GM23248 (cell line): Measurements from ENCODE around the gene SOSTDC1. TPM values are rescaled to one million over a fixed set of nuclear protein-coding genes. Genes with fewer than 3 reads are reported as not detected.
"Not testable (repeated sequence)": the region's sequence is repeated elsewhere in the genome, so short reads cannot be mapped to it uniquely, and the experiment has no call there.

Experiments
- DNase-seq: peaks from one replicate; pipeline ENCODE4 v3.0.0-alpha.2; 2015
- H2AFZ ChIP-seq: fragments of 200-600 bp; sonication (generic); 2 replicates; pipeline ENCODE4 v1.6.1; 2016; ENCODE audit warnings: antibody characterized with exemption
- H3F3A ChIP-seq: fragments of 200-600 bp; sonication (generic); 2 replicates; pipeline ENCODE4 v1.6.1; 2016; ENCODE audit warnings: mild to moderate bottlenecking, antibody characterized with exemption, mixed run types; ENCODE audit not compliant: insufficient read depth
- H3K27ac ChIP-seq: fragments of 200-600 bp; sonication (generic); 2 replicates; pipeline ENCODE4 v1.5.1; 2016; ENCODE audit warnings: mild to moderate bottlenecking
- H3K27me3 ChIP-seq: fragments of 200-600 bp; sonication (generic); replicated peaks from 2 replicates; pipeline ENCODE4 v1.6.1; 2016; ENCODE audit warnings: mild to moderate bottlenecking; ENCODE audit not compliant: insufficient read depth
- H3K36me3 ChIP-seq: fragments of 200-600 bp; sonication (generic); 2 replicates; pipeline ENCODE4 v1.6.1; 2016; ENCODE audit warnings: low read depth, mild to moderate bottlenecking
- H3K4me1 ChIP-seq: fragments of 200-600 bp; sonication (generic); 2 replicates; pipeline ENCODE4 v1.6.1; 2016; ENCODE audit warnings: mild to moderate bottlenecking; ENCODE audit not compliant: insufficient read depth
- H3K4me2 ChIP-seq: fragments of 200-600 bp; sonication (generic); one replicate; pipeline ENCODE4 v1.6.1; 2016; ENCODE audit warnings: mild to moderate bottlenecking; ENCODE audit not compliant: unreplicated experiment
- H3K4me3 ChIP-seq: fragments of 200-600 bp; sonication (generic); 2 replicates; pipeline ENCODE4 v1.5.1; 2016; ENCODE audit warnings: mild to moderate bottlenecking
- H3K79me2 ChIP-seq: fragments of 200-600 bp; sonication (generic); 2 replicates; pipeline ENCODE4 v1.6.1; 2016; ENCODE audit warnings: mild to moderate bottlenecking; ENCODE audit not compliant: insufficient read depth
- H3K9ac ChIP-seq: fragments of 200-600 bp; sonication (generic); 2 replicates; pipeline ENCODE4 v1.6.1; 2016; ENCODE audit warnings: mild to moderate bottlenecking
- H3K9me2 ChIP-seq: fragments of 200-600 bp; sonication (generic); 2 replicates; pipeline ENCODE4 v1.6.1; 2016; ENCODE audit warnings: mixed run types, mild to moderate bottlenecking, moderate library complexity; ENCODE audit not compliant: insufficient read depth
- H3K9me3 ChIP-seq: fragments of 200-600 bp; sonication (generic); one replicate; pipeline ENCODE4 v1.6.1; 2017; ENCODE audit warnings: low read depth
- H4K20me1 ChIP-seq: fragments of 200-600 bp; sonication (generic); 2 replicates; pipeline ENCODE4 v1.6.0; 2016; ENCODE audit not compliant: insufficient read depth
- EZH2 ChIP-seq: fragments of 200-600 bp; sonication (generic); IDR thresholded peaks from 2 replicates; pipeline ENCODE4 v1.6.1; 2018; ENCODE audit warnings: antibody characterized with exemption, mild to moderate bottlenecking; ENCODE audit not compliant: insufficient read depth, poor library complexity, severe bottlenecking
- EZH2phosphoT487 ChIP-seq: fragments of 200-600 bp; sonication (generic); IDR thresholded peaks from 2 replicates; pipeline ENCODE4 v1.6.1; 2018; ENCODE audit warnings: antibody characterized with exemption, moderate library complexity, mild to moderate bottlenecking, low read depth; ENCODE audit not compliant: insufficient read depth
- WGBS, 2 experiments: methylation state at CpG; one replicate each; pipeline ENCODE4 v1.1.6; 2015 to 2017; ENCODE audit warnings: low lambda C conversion rate in 2 of 2, low coverage in 1 of 2; ENCODE audit errors: missing lambda C conversion rate in 2 of 2; 5-methylcytosine and 5-hydroxymethylcytosine counted together
- in situ Hi-C: fragments of 300-500 bp; cut with MboI; formaldehyde crosslinking; loops from 2 replicates; pipeline ENCODE4 v1.15.0; 2020
- polyA plus RNA-seq: library from polyadenylated mRNA; unstranded; fragments of >200 nt; fragmentation: Nextera tagmentation; extraction: Ambion mirVana; gene quantifications from 2 replicates; pipeline ENCODE4 v1.2.1, GENCODE V29; 2016
- total RNA-seq: library from RNA; depleted of rRNA; stranded (reverse); fragments of >200 nt; shearing (Covaris generic); gene quantifications from 2 replicates; pipeline ENCODE4 v1.2.3, GENCODE V29; 2014

The SOSTDC1 gene
- total and polyA plus RNA-seq, 2 experiments from 2014 or later: not detected

DNA sequence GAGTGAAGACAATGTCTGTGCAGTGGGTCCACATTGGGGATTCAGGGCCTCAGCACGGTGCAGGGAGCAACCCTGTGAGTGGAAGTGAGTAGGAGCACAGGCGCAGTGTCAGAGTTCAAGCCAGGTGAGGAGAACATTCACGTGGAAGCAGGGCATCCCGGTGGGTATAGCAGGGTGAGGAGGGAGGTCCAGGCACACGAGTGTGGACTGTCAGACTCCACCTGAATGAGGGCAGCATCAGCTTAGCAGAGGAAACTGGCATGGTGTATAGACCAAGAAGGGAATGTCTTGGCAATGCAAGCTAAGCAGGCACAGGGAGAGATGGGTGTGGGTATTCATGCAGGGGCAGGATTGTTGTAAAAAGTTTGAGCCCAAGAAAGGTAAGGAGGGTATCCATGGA lies 45.8 kb upstream of the SOSTDC1 start:
- Histone ChIP-seq H3K4me3 (no peak overlapping the region), H3K9me2 (no peaks in the 10 kb centered on the region), H3K4me1 (no peaks in the 10 kb centered on the region), H3K4me2 (no peak overlapping the region), H3K79me2 (no peaks in the 10 kb centered on the region), H3F3A (no peaks in the 10 kb centered on the region), H4K20me1 (no peaks in the 10 kb centered on the region), H3K36me3 (no peaks in the 10 kb centered on the region), H2AFZ (no peak overlapping the region), H3K9me3 (no peaks in the 10 kb centered on the region), H3K9ac (no peak overlapping the region), H3K27me3 (no peaks in the 10 kb centered on the region), H3K27ac (no peak overlapping the region)
- TF ChIP-seq EZH2 (no peak), EZH2phosphoT487 (no peak)
- no peak for DNase-seq
- in situ Hi-C loops: no loop called here
- WGBS, 2 experiments: 51 to 55% methylated on average over 5 of the region's 5 CpGs

DNA sequence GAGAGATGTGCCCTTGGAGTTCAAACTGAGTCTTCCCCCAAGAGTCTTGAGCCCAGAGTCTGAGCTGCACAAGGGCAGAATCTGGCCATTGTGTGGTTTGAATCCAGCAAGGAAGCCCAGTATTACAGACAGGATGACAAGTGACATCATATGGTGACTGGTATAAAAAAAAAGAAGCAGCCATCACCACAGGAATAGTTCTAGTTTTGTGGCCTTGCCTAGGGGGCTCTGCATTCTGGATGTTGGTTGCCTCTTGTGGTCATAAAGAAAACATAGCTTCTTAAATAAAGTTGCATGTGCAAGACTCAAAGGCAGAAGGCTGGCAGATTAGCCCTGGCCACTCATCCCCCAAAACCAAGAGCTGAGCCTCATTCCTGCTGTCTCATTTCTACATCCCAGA lies 44.3 kb upstream of the SOSTDC1 start:
- in situ Hi-C loops: no loop called here

DNA sequence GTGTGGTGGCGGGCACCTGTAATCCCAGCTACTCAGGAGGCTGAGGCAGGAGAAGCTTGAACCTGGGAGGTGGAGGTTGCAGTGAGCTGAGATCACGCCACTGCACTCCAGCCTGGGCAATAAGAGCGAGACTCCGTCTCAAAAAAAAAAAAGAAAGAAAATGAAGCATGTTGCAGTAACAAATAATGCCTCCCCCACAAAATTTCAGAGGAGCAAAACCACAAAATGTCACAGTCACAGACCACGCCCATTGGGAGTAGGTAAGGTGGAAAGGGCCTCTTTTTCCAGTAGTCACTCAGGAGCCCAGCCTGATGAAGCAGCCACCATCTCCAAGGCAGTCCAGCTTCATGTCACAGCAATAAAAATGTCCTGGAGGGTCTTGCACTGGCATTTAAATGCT lies 40.9 kb upstream of the SOSTDC1 start:
- H3K27ac ChIP-seq, in situ Hi-C loops, H3K9me3 ChIP-seq, H3F3A ChIP-seq, H3K27me3 ChIP-seq, H3K9ac ChIP-seq, H3K79me2 ChIP-seq, H4K20me1 ChIP-seq, H3K4me2 ChIP-seq, H3K36me3 ChIP-seq, H3K4me3 ChIP-seq, H3K4me1 ChIP-seq, H2AFZ ChIP-seq, H3K9me2 ChIP-seq, DNase-seq: not testable (repeated sequence)
- 54 to 55% methylated on average over 5 of the region's 5 CpGs for WGBS, 2 experiments

More for the DNA sequence above, 44.3 kb upstream of the SOSTDC1 start:
- no peak overlapping the region for H3K4me3 ChIP-seq
- no peak overlapping the region for H2AFZ ChIP-seq
- no peak for DNase-seq
- H3K9ac ChIP-seq: no peak overlapping the region
- no peaks in the 10 kb centered on the region for H4K20me1 ChIP-seq
- H3K36me3 ChIP-seq: no peaks in the 10 kb centered on the region
- H3K9me3 ChIP-seq: no peaks in the 10 kb centered on the region
- no peaks in the 10 kb centered on the region for H3K4me1 ChIP-seq
- no peak overlapping the region for H3K27ac ChIP-seq
- H3F3A ChIP-seq: no peaks in the 10 kb centered on the region
- H3K27me3 ChIP-seq: no peaks in the 10 kb centered on the region
- H3K9me2 ChIP-seq: no peaks in the 10 kb centered on the region
- no peak overlapping the region for H3K4me2 ChIP-seq
- no peaks in the 10 kb centered on the region for H3K79me2 ChIP-seq
- TF ChIP-seq EZH2: no peak

DNA sequence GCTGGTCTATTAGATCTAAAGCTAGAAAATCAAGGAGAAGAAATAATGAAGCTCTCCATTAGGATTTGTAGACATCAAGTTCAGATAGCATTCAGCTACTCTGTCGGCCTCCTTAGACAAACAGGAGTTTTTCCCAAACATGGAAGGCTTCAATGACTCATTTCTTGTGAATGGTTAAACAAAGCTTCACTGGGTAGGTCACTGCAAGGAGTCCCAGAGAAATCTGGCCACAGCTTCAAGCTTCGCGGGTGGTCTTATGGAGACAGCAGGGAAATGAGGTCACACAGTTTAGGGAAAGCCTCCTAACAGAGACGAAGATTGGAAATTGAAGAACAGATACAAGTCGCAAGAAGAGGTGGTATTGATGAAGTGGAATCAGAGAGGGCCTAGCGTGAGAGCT lies 38.5 kb upstream of the SOSTDC1 start:
- Histone ChIP-seq H3K4me3 (no peak overlapping the region), H3K4me2 (no peak overlapping the region), H3K36me3 (no peaks in the 10 kb centered on the region), H3K79me2 (no peaks in the 10 kb centered on the region), H4K20me1 (no peaks in the 10 kb centered on the region), H3F3A (no peaks in the 10 kb centered on the region), H3K27ac (no peak overlapping the region), H3K9ac (no peak overlapping the region), H3K4me1 (no peaks in the 10 kb centered on the region), H3K9me3 (no peaks in the 10 kb centered on the region), H3K27me3 (no peaks in the 10 kb centered on the region), H3K9me2 (no peaks in the 10 kb centered on the region), H2AFZ (peak overlapping the region; percentile 10; the same call in 1 of the 2 replicates)
- peak; percentile 4 for DNase-seq
- WGBS, 2 experiments: 49 to 60% methylated on average over 6 of the region's 6 CpGs
- in situ Hi-C loops: no loop called here
- no peak for TF ChIP-seq EZH2
- TF ChIP-seq EZH2phosphoT487: no peak

DNA sequence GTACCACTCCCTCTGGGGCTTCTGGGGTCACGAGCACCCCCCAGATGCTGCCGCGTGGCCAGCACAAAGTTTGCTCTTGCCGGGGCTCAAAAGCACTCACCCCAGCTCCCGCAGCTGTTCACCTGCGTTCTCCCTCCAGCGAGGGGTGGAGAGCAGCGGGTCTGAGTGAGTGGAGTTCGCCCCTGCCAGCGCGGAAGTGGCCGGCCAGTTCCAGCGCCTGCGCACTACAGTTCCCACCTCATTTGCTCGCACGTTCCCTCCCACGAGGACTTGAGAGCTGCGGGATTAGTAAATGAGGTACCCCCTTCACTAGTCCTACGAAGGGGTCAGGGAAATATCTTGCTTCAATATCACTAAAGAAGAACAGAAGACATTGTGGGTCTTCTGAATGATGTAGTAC lies 36.8 kb upstream of the SOSTDC1 start:
- H3K27me3 ChIP-seq: no peaks in the 10 kb centered on the region

More for the DNA sequence above, 36.8 kb upstream of the SOSTDC1 start:
- no peak for DNase-seq
- Histone ChIP-seq H2AFZ (no peak overlapping the region), H3K9me2 (no peaks in the 10 kb centered on the region), H3K27ac (no peak overlapping the region), H3K36me3 (no peaks in the 10 kb centered on the region), H3K4me1 (no peaks in the 10 kb centered on the region), H3K4me2 (no peak overlapping the region), H3F3A (no peaks in the 10 kb centered on the region), H3K9me3 (no peaks in the 10 kb centered on the region), H3K4me3 (no peak overlapping the region), H3K9ac (no peak overlapping the region), H3K79me2 (no peaks in the 10 kb centered on the region), H4K20me1 (no peaks in the 10 kb centered on the region)
- in situ Hi-C loops: no loop called here
- WGBS, 2 experiments: 85 to 86% methylated on average over 18 to 19 of the region's 19 CpGs
- TF ChIP-seq EZH2 (no peak), EZH2phosphoT487 (no peak)
